ENCODE data around the gene TBX19.

Gene TBX19

DNA sequence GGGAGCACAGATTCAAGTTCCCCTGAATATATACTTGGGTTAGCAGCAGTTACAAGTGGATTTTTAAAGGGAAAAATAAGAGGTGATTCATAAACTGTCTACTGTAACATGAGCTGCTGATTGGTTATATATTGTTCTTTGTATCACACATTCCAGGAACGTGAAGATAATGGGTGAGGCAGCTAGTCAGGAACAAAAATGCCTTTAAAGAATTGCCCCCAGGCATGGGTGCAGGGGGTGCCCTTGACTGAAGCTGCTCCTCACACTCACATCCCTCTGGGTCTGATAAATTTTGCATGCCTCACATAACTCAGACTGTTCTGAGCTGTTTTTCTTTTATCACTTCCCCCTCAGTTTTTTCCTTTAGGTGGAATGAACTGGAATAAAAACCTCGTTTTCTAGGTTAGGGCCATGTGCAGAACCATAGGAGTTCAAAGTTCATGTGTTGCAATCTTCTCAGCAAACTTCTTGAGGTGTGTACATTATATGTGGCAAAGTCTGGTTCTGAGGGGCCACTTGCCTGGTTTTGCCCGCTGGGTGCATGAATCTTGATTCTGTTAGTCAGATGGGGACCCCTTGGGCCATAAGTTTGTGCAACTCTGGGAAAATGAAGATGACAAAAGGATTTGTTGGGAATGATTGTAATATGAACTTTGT lies 21.1 kb downstream of the TBX19 start:
- TF ChIP-seq, protein P1, sequence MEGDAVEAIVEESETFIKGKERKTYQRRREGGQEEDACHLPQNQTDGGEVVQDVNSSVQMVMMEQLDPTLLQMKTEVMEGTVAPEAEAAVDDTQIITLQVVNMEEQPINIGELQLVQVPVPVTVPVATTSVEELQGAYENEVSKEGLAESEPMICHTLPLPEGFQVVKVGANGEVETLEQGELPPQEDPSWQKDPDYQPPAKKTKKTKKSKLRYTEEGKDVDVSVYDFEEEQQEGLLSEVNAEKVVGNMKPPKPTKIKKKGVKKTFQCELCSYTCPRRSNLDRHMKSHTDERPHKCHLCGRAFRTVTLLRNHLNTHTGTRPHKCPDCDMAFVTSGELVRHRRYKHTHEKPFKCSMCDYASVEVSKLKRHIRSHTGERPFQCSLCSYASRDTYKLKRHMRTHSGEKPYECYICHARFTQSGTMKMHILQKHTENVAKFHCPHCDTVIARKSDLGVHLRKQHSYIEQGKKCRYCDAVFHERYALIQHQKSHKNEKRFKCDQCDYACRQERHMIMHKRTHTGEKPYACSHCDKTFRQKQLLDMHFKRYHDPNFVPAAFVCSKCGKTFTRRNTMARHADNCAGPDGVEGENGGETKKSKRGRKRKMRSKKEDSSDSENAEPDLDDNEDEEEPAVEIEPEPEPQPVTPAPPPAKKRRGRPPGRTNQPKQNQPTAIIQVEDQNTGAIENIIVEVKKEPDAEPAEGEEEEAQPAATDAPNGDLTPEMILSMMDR (conservative IDR thresholded peaks at IDR 0.05; ENCODE audit: low read depth, low read length), result no peak
- H3K27ac ChIP-seq, result no peak overlapping the region
- no peaks in the 10 kb centered on the region for H3K27me3 ChIP-seq (ENCODE audit: insufficient read depth, low read depth)
- no peak overlapping the region for H3K4me2 ChIP-seq
- no peaks in the 10 kb centered on the region for H3K79me2 ChIP-seq (ENCODE audit: insufficient read depth, low read depth)
- H3K4me3 ChIP-seq (IDR thresholded peaks at IDR 0.05; ENCODE audit: insufficient read depth, low read depth, low read length), result no peak overlapping the region
- no peak overlapping the region for H3K9ac ChIP-seq
- H3K4me1 ChIP-seq (ENCODE audit: low read depth, poor library complexity, severe bottlenecking), result no peaks in the 10 kb centered on the region
- no peaks in the 10 kb centered on the region for H4K20me1 ChIP-seq (ENCODE audit: insufficient read depth)
- H2AFZ ChIP-seq (ENCODE audit: low read depth), result no peak overlapping the region
- no peaks in the 10 kb centered on the region for H3K36me3 ChIP-seq (ENCODE audit: insufficient read depth)

DNA sequence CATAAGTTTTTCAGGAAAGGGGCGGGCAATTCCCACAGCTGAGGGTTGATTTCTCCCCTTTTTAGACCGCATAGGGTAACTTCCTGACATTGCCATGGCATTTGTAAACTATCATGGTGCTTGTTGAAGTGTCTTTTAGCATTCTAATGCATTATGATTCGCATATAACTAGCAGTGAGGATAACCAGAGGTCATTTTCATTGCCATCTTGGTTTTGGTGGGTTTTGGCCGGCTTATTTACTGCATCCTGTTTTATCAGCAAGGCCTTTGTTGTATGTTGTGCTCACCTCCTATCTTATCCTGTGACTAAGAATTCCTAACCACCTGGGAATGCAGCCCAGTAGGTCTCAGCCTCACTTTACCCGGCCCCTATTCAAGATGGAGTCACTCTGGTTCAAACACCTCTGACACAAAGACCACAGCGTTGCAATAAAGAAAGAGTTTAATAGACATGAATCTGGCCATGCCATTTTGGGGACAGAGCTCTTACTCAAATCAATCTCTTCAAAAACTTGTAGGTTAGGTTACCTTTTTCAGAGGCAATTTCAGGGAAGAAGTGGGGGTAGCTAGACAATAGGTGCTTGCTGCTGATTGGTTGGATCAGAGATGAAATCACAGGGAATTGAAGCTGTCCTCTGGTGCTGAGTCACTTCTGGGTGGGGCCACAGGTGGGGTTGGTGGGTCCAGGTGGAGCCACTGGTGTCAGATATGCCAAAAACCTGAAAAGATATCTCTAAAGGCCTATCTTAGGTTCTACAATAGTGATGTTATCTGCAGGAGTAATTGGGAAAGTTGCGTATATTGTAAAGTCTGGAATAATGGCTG lies 23.3 kb downstream of the TBX19 start:
- TF ChIP-seq, protein P1 (conservative IDR thresholded peaks at IDR 0.05; ENCODE audit: low read depth, low read length), result no peak
- Histone ChIP-seq H3K4me3 (IDR thresholded peaks at IDR 0.05; ENCODE audit: insufficient read depth, low read depth, low read length) (no peak overlapping the region), H3K4me1 (ENCODE audit: low read depth, poor library complexity, severe bottlenecking) (no peaks in the 10 kb centered on the region), H3K9ac (no peak overlapping the region), H3K79me2 (ENCODE audit: insufficient read depth, low read depth) (no peaks in the 10 kb centered on the region), H3K27me3 (ENCODE audit: insufficient read depth, low read depth) (no peaks in the 10 kb centered on the region), H2AFZ (ENCODE audit: low read depth) (no peak overlapping the region), H3K27ac (no peak overlapping the region), H3K4me2 (no peak overlapping the region), H3K36me3 (ENCODE audit: insufficient read depth) (no peaks in the 10 kb centered on the region), H4K20me1 (ENCODE audit: insufficient read depth) (no peaks in the 10 kb centered on the region)

- no peak overlapping the region for H3K9ac ChIP-seq
- TF ChIP-seq, protein P1 (conservative IDR thresholded peaks at IDR 0.05; ENCODE audit: low read depth, low read length), result no peak
- no peaks in the 10 kb centered on the region for H3K27me3 ChIP-seq (ENCODE audit: insufficient read depth, low read depth)
- H3K4me3 ChIP-seq (IDR thresholded peaks at IDR 0.05; ENCODE audit: insufficient read depth, low read depth, low read length), result no peak overlapping the region
- no peak overlapping the region for H3K4me2 ChIP-seq
- H3K36me3 ChIP-seq (ENCODE audit: insufficient read depth), result no peaks in the 10 kb centered on the region
- H2AFZ ChIP-seq (ENCODE audit: low read depth), result no peak overlapping the region
- no peak overlapping the region for H3K27ac ChIP-seq
- H4K20me1 ChIP-seq (ENCODE audit: insufficient read depth), result no peaks in the 10 kb centered on the region
- no peaks in the 10 kb centered on the region for H3K79me2 ChIP-seq (ENCODE audit: insufficient read depth, low read depth)
- H3K4me1 ChIP-seq (ENCODE audit: low read depth, poor library complexity, severe bottlenecking), result no peaks in the 10 kb centered on the region
Observed at GRCh38 chr1:168304865-168305264, 24.2 kb downstream of the TBX19 start.

DNA sequence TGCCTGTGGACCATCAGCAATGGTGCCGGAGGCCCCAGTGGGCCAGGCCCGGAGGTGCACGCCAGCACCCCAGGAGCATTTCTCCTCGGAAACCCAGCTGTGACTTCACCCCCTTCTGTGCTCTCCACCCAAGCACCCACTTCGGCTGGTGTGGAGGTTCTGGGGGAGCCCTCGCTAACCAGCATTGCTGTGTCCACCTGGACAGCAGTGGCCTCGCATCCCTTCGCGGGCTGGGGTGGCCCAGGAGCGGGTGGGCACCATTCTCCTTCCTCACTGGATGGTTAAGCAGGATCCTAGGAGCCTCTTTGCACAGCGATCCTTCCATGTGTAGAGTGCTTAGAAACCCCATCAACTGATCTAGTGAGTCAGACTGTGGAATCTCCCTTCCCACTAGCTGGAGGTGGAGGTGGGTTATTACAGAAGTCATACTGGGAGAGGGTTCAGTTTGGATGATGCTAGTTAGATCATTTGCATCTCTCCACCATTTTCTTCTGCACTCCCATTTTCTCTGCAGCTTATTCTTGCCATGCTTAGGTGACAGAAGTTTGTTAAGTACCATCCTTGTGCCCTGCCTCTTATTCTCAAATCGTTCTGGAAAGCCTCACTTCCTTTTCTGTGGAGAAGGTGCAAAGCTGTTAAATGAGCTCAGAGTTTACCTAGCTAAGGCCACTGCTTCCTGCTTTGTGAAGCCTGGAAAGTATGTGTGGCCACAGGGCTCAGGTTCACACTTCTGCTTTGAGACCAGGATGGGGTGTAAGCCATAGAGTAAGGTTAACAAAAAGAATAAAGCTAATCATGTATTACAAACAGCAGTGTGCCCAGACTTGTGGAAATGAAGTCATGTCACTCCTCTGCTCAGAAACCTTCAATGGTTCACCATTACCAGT lies 32.3 kb downstream of the TBX19 start:
- Histone ChIP-seq H3K4me2 (no peak overlapping the region), H3K36me3 (ENCODE audit: insufficient read depth) (no peaks in the 10 kb centered on the region), H3K27me3 (ENCODE audit: insufficient read depth, low read depth) (no peaks in the 10 kb centered on the region), H3K27ac (no peak overlapping the region), H4K20me1 (ENCODE audit: insufficient read depth) (no peaks in the 10 kb centered on the region), H3K4me1 (ENCODE audit: low read depth, poor library complexity, severe bottlenecking) (no peaks in the 10 kb centered on the region), H3K9ac (no peak overlapping the region), H3K79me2 (ENCODE audit: insufficient read depth, low read depth) (no peaks in the 10 kb centered on the region), H3K4me3 (IDR thresholded peaks at IDR 0.05; ENCODE audit: insufficient read depth, low read depth, low read length) (no peak overlapping the region), H2AFZ (ENCODE audit: low read depth) (no peak overlapping the region)
- TF ChIP-seq, protein P1 (conservative IDR thresholded peaks at IDR 0.05; ENCODE audit: low read depth, low read length), result no peak

All from KMS-11 (cell line).